CD4-positive, alpha-beta T cell (primary cell): Measurements from ENCODE around the gene WWOX. TPM values are rescaled to one million over a fixed set of nuclear protein-coding genes. Genes with fewer than 3 reads are reported as not detected.
A peak's percentile ranks its signal among the peaks of the same experiment; 100 is the strongest.

Experiments
- ATAC-seq: fragments of 200-7000 bp; cut with Tn5 transposase; one replicate; pipeline ENCODE4 v1.10.0; 2022; ENCODE audit warnings: mild to moderate bottlenecking; ENCODE audit not compliant: poor library complexity
- CTCF ChIA-PET: fragments of 350-600 bp; sonication (Branson Sonifier 250); formaldehyde crosslinking; loops from one replicate; lab custom pipeline; 2021; ENCODE audit warnings: antibody characterized with exemption, inconsistent platforms; lab: Charles Lee
- POLR2A ChIA-PET: fragments of 350-600 bp; sonication (Branson Sonifier 250); formaldehyde crosslinking; loops from one replicate; lab custom pipeline; 2021; ENCODE audit warnings: antibody characterized with exemption, inconsistent platforms; lab: Charles Lee
- DNase-seq, 14 experiments: peaks; one replicate each; pipeline ENCODE4 v3.0.0-alpha.2; 2013 to 2020; ENCODE audit warnings: mixed read lengths in 2 of 14
- H3K27ac ChIP-seq, 2 donors: one replicate each; pipeline versions ENCODE4 v1.5.1 to v1.7.0; 2013; ENCODE audit warnings: low read length in 2 of 2, low read depth in 1 of 2, mild to moderate bottlenecking in 1 of 2
- H3K27me3 ChIP-seq, 2 experiments: 1 replicate in 1 of 2; 2 replicates in 1 of 2; pipeline versions ENCODE4 v1.6.1 to v1.7.0; 2013; ENCODE audit warnings: low read length in 2 of 2, control low read depth in 1 of 2, mild to moderate bottlenecking in 1 of 2, moderate library complexity in 1 of 2; ENCODE audit not compliant: insufficient read depth in 2 of 2, control insufficient read depth in 1 of 2
- H3K36me3 ChIP-seq: one replicate; pipeline ENCODE4 v1.6.1; 2013; ENCODE audit warnings: low read length, control low read depth; ENCODE audit not compliant: insufficient read depth
- H3K4me1 ChIP-seq: one replicate; pipeline ENCODE4 v1.6.1; 2013; ENCODE audit warnings: low read length, control low read depth; ENCODE audit not compliant: insufficient read depth
- H3K4me3 ChIP-seq: one replicate; pipeline ENCODE4 v1.5.1; 2013; ENCODE audit warnings: mild to moderate bottlenecking, low read length, moderate library complexity
- H3K9me3 ChIP-seq, 2 experiments: 1 replicate in 1 of 2; 2 replicates in 1 of 2; pipeline versions ENCODE4 v1.6.1 to v1.7.0; 2013; ENCODE audit warnings: low read length in 2 of 2, mild to moderate bottlenecking in 2 of 2, control low read depth in 1 of 2, moderate library complexity in 1 of 2; ENCODE audit not compliant: control insufficient read depth in 1 of 2, insufficient read depth in 1 of 2
- H3K27ac Mint-ChIP-seq: one replicate; pipeline ENCODE4 v1.8.0; 2020; ENCODE audit warnings: mixed read lengths
- H3K27me3 Mint-ChIP-seq: one replicate; pipeline ENCODE4 v1.8.0; 2021; ENCODE audit warnings: mixed read lengths
- H3K36me3 Mint-ChIP-seq: one replicate; pipeline ENCODE4 v1.8.0; 2021; ENCODE audit warnings: low read depth, mixed read lengths
- H3K4me1 Mint-ChIP-seq: one replicate; pipeline ENCODE4 v1.8.0; 2021; ENCODE audit warnings: low read depth, mixed read lengths
- H3K4me3 Mint-ChIP-seq: one replicate; pipeline ENCODE4 v1.8.0; 2020; ENCODE audit warnings: mild to moderate bottlenecking, mixed read lengths
- H3K9me3 Mint-ChIP-seq: one replicate; pipeline ENCODE4 v1.8.0; 2020; ENCODE audit warnings: mixed read lengths
- CTCF ChIP-seq: fragments of 200-600 bp; IDR thresholded peaks from one replicate; pipeline ENCODE4 v1.8.0; 2022; ENCODE audit warnings: antibody characterized with exemption, mild to moderate bottlenecking
- intact Hi-C, 2 experiments: fragments of 100-400 bp; cut with DNase I in 1 of 2; cut with micrococcal nuclease in 1 of 2; formaldehyde crosslinking; loops; one replicate each; pipeline versions ENCODE4 v1.15.1 to v1.9.0; 2023 to 2025; cut with DNase I, micrococcal nuclease
- total RNA-seq, 174 experiments: library from RNA in 2 of 174; stranded (reverse) in 2 of 174; gene quantifications; one replicate each; pipeline ENCODE4 v1.2.3 and lab custom pipeline; 2021 to 2026

WWOX gene
- total RNA-seq, 2 experiments from 2014 or later = 19.3 to 21.7 TPM

GRCh38 chr16:78932355-78932943 lies 833.0 kb downstream of the WWOX start:
- H3K4me1 ChIP-seq = no peaks in the 10 kb centered on the region
- H3K27ac Mint-ChIP-seq = no peak overlapping the region
- intact Hi-C loops = no loop called here
- H3K36me3 Mint-ChIP-seq = no peaks in the 10 kb centered on the region
- H3K36me3 ChIP-seq = no peaks in the 10 kb centered on the region
- H3K4me3 ChIP-seq = no peak overlapping the region
- no peaks in the 10 kb centered on the region for H3K27me3 Mint-ChIP-seq
- ATAC-seq = no peak
- ChIA-PET CTCF (no interaction called here), POLR2A (no interaction called here)
- no peak for DNase-seq
- H3K4me1 Mint-ChIP-seq = no peaks in the 10 kb centered on the region
- H3K9me3 Mint-ChIP-seq = peaks cover 3% of the 10 kb centered on the region
- H3K27ac ChIP-seq = no peak overlapping the region
- H3K4me3 Mint-ChIP-seq = no peak overlapping the region
- peaks cover 0 to 6% of the 10 kb centered on the region in 2 experiments for H3K9me3 ChIP-seq
- H3K27me3 ChIP-seq = no peaks in the 10 kb centered on the region
- no peak for TF ChIP-seq CTCF

- Histone ChIP-seq H3K27ac (no peak overlapping the region), H3K9me3 (peaks cover 0 to 6% of the 10 kb centered on the region in 2 experiments), H3K27me3 (no peaks in the 10 kb centered on the region), H3K36me3 (no peaks in the 10 kb centered on the region), H3K4me1 (no peaks in the 10 kb centered on the region), H3K4me3 (no peak overlapping the region)
- DNase-seq = no peak
- TF ChIP-seq CTCF = no peak
- Mint-ChIP-seq H3K36me3 (no peaks in the 10 kb centered on the region), H3K9me3 (peaks cover 2% of the 10 kb centered on the region), H3K4me1 (no peaks in the 10 kb centered on the region), H3K4me3 (no peak overlapping the region), H3K27me3 (no peaks in the 10 kb centered on the region), H3K27ac (no peak overlapping the region)
- ChIA-PET CTCF (no interaction called here), POLR2A (no interaction called here)
- intact Hi-C loops = no loop called here
- ATAC-seq = no peak
Measured at GRCh38 chr16:78936060-78936459, 836.6 kb downstream of the WWOX start.

- H3K4me1 ChIP-seq = no peaks in the 10 kb centered on the region
- no peaks in the 10 kb centered on the region for H3K36me3 ChIP-seq
- no peak overlapping the region for H3K27ac Mint-ChIP-seq
- TF ChIP-seq CTCF = no peak
- no peaks in the 10 kb centered on the region for H3K36me3 Mint-ChIP-seq
- ATAC-seq (no peak), DNase-seq (peak in 1 of 14 experiments; percentile 11)
- no peaks in the 10 kb centered on the region for H3K4me1 Mint-ChIP-seq
- H3K27ac ChIP-seq = no peak overlapping the region
- H3K4me3 Mint-ChIP-seq = no peak overlapping the region
- ChIA-PET CTCF (no interaction called here), POLR2A (no interaction called here)
- H3K27me3 Mint-ChIP-seq = no peaks in the 10 kb centered on the region
- H3K27me3 ChIP-seq = no peaks in the 10 kb centered on the region
- H3K9me3 Mint-ChIP-seq = no peaks in the 10 kb centered on the region
- intact Hi-C loops = loop anchor here in 1 of 2 experiments (1.0 kb wide), 1 partner anchor 12 kb away; no protein-coding TSS in a partner anchor
- H3K4me3 ChIP-seq = no peak overlapping the region
- H3K9me3 ChIP-seq = no peaks in the 10 kb centered on the region
Measured at GRCh38 chr16:78939597-78939996, 840.1 kb downstream of the WWOX start.
